ENCODE measurements around the gene MTERF2. TPM values are rescaled to one million over a fixed set of nuclear protein-coding genes. Genes with fewer than 3 reads are reported as not detected.
"Not testable (repeated sequence)": the region's sequence is repeated elsewhere in the genome, so short reads cannot be mapped to it uniquely, and the experiment has no call there.

MTERF2 gene
- total RNA-seq, 4 donors from 2014 or later: 9.7 to 17.5 (median 11.9) TPM

DNA sequence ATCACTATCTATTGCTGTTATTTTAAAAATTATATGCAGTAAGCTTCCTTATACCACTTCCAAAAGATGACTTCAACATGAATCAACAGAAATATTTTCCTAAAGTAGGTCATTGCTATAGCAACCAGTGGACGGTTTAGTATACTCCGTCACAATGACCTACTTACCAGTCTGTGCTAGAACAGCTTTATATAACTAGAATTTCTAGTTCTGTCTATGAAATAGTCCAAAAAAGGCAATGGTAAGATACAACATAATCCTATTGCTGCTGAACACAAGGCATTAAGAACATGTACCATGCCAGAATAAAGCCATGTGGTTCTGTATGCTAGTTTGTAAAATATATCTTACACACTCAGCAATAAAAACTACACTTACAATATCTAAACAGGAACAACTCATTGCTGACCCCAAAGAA is 40.7 kb upstream of the MTERF2 start:
- peak; percentile 91 for ATAC-seq (ENCODE audit: low FRiP score)
- TF ChIP-seq, protein P1, sequence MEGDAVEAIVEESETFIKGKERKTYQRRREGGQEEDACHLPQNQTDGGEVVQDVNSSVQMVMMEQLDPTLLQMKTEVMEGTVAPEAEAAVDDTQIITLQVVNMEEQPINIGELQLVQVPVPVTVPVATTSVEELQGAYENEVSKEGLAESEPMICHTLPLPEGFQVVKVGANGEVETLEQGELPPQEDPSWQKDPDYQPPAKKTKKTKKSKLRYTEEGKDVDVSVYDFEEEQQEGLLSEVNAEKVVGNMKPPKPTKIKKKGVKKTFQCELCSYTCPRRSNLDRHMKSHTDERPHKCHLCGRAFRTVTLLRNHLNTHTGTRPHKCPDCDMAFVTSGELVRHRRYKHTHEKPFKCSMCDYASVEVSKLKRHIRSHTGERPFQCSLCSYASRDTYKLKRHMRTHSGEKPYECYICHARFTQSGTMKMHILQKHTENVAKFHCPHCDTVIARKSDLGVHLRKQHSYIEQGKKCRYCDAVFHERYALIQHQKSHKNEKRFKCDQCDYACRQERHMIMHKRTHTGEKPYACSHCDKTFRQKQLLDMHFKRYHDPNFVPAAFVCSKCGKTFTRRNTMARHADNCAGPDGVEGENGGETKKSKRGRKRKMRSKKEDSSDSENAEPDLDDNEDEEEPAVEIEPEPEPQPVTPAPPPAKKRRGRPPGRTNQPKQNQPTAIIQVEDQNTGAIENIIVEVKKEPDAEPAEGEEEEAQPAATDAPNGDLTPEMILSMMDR (IDR thresholded peaks at IDR 0.05): no peak
- no peak for DNase-seq (ENCODE audit: low spot score)

DNA sequence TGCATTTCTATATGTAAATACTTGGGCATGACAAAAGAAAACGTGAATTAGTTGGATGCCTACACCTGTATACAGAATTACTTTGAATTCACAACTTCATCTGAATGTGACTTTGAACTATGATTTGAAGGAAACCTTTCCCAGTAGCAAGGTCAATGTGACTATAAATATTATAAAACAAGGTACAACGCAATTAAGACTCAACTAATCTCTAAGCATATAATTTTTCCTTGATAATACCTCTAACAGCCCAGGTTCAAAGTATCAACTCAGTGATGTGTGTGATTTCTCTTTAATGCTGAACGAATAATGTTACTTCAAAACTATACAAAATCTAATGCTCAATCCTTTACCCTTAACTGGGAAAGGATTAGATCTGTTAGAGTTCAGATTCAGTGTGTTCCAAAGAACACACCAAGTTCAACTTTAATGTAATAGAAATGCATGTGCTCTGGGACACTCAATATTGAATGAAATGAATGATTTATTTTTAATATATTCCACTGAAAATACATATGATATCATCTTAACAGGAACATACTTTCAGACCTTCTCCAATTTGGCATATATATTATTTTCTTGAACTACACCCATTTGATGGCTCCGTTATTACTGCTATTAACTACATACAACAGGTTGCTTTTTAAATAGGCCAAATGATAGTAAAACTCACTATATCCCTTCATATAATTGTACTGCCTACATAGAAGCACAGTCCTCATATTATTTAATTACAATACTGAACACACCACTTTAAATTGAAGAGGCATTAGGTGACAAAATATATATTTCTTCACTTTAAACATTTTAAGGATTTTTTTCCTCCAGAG is 40.1 kb upstream of the MTERF2 start:
- DNase-seq (ENCODE audit: low spot score): no peak
- peak; percentile 26 for ATAC-seq (ENCODE audit: low FRiP score)
- TF ChIP-seq, protein P1 (IDR thresholded peaks at IDR 0.05): no peak

DNA sequence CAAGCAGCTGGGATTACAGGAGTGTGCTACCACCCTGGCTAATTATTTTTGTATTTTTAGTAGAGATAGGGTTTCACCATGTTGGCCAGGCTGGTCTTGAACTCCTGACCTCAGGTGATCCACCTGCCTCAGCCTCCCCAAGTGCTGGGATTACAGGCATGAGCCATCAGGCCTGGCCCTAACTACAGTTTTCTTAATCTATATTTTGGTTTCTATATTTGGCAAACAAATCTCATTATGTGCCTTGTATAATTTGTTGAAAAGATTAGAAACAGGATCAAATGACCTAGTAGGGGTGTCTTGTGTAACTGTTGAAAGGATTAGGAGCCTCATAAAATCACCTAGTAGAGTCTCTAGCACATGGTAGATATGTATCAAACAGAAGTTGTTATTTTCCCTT is 39.4 kb upstream of the MTERF2 start:
- ATAC-seq (ENCODE audit: low FRiP score); DNase-seq (ENCODE audit: low spot score): not testable (repeated sequence)

DNA sequence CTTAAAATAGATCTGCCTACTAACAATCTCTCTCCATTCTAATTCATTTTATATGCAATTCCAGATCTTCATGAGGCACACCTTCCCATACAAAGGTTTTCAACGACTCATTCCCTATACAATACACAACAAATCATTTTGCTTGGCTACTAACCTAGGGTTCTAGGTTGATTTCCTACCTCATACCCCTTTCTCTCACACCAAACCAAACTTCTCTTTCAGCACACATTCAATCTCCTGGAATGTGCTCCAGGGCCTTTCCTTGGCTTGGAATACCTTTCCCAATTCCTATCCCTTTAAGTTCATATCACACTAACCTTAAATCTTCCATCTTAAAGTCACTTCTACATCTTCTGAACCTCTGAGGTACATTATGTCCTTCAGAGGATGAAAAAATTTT is 38.7 kb upstream of the MTERF2 start:
- TF ChIP-seq, protein P1 (IDR thresholded peaks at IDR 0.05): no peak
- DNase-seq (ENCODE audit: low spot score): no peak
- no peak for ATAC-seq (ENCODE audit: low FRiP score)

DNA sequence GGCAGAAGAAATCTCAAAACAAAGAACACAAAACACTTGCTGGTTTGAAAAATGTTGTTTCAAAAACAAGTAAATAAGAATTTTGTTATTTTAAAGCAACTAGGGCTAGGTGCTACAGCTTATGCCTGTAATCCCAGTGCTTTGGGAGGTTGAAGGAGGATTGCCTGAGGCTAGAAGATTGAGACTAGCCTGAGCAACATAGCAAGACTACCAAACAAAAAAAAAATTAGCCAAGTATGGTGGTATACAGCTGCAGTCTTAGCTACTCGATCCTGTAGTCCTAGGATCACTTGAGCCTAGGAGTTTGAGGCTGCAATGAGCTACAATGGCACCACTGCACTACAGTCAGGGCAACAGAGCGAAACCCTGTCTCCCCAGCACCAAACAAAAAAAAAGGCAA is 32.6 kb upstream of the MTERF2 start:
- DNase-seq (ENCODE audit: low spot score) (no peak), ATAC-seq (ENCODE audit: low FRiP score) (no peak)
- TF ChIP-seq, protein P1 (IDR thresholded peaks at IDR 0.05): no peak

DNA sequence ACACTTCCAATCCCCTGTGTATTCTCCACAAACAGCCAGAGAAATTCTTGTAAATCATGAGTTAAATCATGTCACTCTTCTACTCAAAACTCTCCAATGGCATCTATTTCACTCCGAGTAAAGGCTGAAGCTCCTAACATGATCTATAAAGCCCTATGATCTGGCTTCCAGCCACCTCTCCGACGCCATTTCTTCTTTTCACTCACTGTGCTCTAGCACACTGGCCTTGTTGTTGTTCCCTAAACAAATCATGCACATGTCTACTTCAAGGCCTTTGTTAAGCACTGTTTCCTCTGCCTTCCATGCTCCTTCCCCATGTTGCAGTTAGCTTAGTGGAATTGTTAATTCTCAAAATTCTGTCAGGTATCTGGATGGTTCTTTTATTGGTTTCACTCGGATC is 30.1 kb upstream of the MTERF2 start:
- DNase-seq (ENCODE audit: low spot score): no peak
- TF ChIP-seq, protein P1 (IDR thresholded peaks at IDR 0.05): no peak
- ATAC-seq (ENCODE audit: low FRiP score): no peak

DNA sequence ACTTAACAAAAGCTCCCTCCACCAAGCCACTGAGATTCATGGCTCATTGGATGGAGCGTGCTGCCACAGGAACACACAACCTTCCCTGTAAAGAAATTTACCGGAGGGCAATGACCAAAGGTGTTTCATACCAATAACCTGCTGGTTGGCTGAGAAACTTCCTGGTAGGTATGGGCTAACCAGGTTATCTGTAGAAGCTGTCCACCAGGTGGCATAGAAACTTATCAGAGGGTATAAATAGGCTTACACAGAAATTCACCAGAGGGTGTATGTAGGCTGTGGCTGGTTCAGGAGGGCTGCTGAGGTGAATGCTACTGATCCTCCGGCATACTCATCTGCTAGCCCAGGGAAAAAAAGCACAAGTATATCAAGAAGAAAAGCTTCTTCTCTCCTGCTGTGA is 27.1 kb upstream of the MTERF2 start:
- ATAC-seq (ENCODE audit: low FRiP score): no peak
- TF ChIP-seq, protein P1 (IDR thresholded peaks at IDR 0.05): no peak
- no peak for DNase-seq (ENCODE audit: low spot score)

All from omental fat pad (tissue), 4 donors.